Panc1 (cell line): Measurements from ENCODE around the gene PTGDS. TPM values are rescaled to one million over a fixed set of nuclear protein-coding genes. Genes with fewer than 3 reads are reported as not detected.

Source experiments
- ATAC-seq: fragments of 200-7000 bp; cut with Tn5 transposase; 2 replicates; pipeline ENCODE4 v1.9.1; 2020; ENCODE audit warnings: mild to moderate bottlenecking, moderate library complexity
- BruUV-seq: library from RNA; stranded (reverse); fragments of 400-500 nt; replicated peaks from 2 replicates; lab custom pipeline; 2021; lab: Mats Ljungman, UMichigan
- CTCF ChIA-PET: fragments of 300-600 bp; sonication (Branson Sonifier 250); formaldehyde crosslinking; loops from one replicate; lab custom pipeline; 2022; ENCODE audit warnings: antibody characterized with exemption; lab: Charles Lee
- POLR2A ChIA-PET: fragments of 300-600 bp; sonication (Branson Sonifier 250); formaldehyde crosslinking; loops from one replicate; lab custom pipeline; 2022; ENCODE audit warnings: antibody characterized with exemption; lab: Charles Lee
- DNase-seq: peaks from one replicate; pipeline ENCODE4 v3.0.0-alpha.2; 2010; ENCODE audit warnings: low read depth, low spot score
- H3K27ac ChIP-seq: 2 replicates; pipeline ENCODE4 v1.5.1; 2011; ENCODE audit warnings: mild to moderate bottlenecking, low read length, inconsistent platforms
- H3K27me3 ChIP-seq: fragments of 200-500 bp; sonication (Bioruptor generic); 2 replicates; pipeline ENCODE4 v1.6.0; 2014; ENCODE audit warnings: low read length, inconsistent platforms; ENCODE audit not compliant: control insufficient read depth, insufficient read depth
- H3K36me3 ChIP-seq: fragments of 200-500 bp; sonication (Bioruptor generic); 2 replicates; pipeline ENCODE4 v1.5.1; 2014; ENCODE audit warnings: inconsistent platforms, mild to moderate bottlenecking, low read length, moderate library complexity; ENCODE audit not compliant: control insufficient read depth, insufficient read depth
- H3K4me1 ChIP-seq: 2 replicates; pipeline ENCODE4 v1.5.1; 2011; ENCODE audit warnings: inconsistent platforms, mild to moderate bottlenecking, low read length, moderate library complexity; ENCODE audit not compliant: control insufficient read depth, insufficient read depth
- H3K4me3 ChIP-seq, 2 experiments: 2 replicates each; pipeline ENCODE4 v1.5.1; 2011 to 2012; ENCODE audit warnings: low read depth in 2 of 2, low read length in 2 of 2, mild to moderate bottlenecking in 2 of 2, inconsistent platforms in 1 of 2, moderate library complexity in 1 of 2
- H3K9me3 ChIP-seq: fragments of 200-500 bp; sonication (Bioruptor generic); 2 replicates; pipeline ENCODE4 v1.5.1; 2014; ENCODE audit warnings: low read depth, mild to moderate bottlenecking, inconsistent platforms, low read length, moderate library complexity; ENCODE audit not compliant: control insufficient read depth, insufficient read depth
- CTCF ChIP-seq: fragments of 450-650 bp; IDR thresholded peaks from 2 replicates; pipeline ENCODE4 v1.5.1; 2017; ENCODE audit warnings: mild to moderate bottlenecking
- POLR2AphosphoS5 ChIP-seq: IDR thresholded peaks from 2 replicates; pipeline ENCODE4 v1.6.1; 2012; ENCODE audit warnings: mild to moderate bottlenecking, low read depth, low read length, moderate library complexity
- SIN3A ChIP-seq: IDR thresholded peaks from 2 replicates; pipeline ENCODE4 v1.6.1; 2012; ENCODE audit warnings: low read depth, mild to moderate bottlenecking, low read length, moderate library complexity, borderline replicate concordance; ENCODE audit not compliant: insufficient read depth
- TCF7L2 ChIP-seq: IDR thresholded peaks from 2 replicates; pipeline ENCODE4 v1.6.1; 2011; ENCODE audit warnings: mild to moderate bottlenecking, low read depth, low read length, inconsistent platforms
- in situ Hi-C: cut with HindIII; loops from 2 replicates; pipeline ENCODE4 v1.10.0; 2016; ENCODE audit warnings: low sequenced_read_pairs, low pct_unique_long_range_greater_than_20kb
- intact Hi-C: fragments of 100-400 bp; cut with micrococcal nuclease; formaldehyde crosslinking; loops from one replicate; pipeline ENCODE4 v1.10.0; 2022; ENCODE audit not compliant: unreplicated experiment
- total RNA-seq: library from RNA; stranded (reverse); gene quantifications from one replicate; pipeline ENCODE4 v1.2.1, GENCODE V29; 2021; ENCODE audit not compliant: unreplicated experiment
- TF ChIP-seq, protein P1 (sequence below), 2 experiments: IDR thresholded peaks; 2 replicates each; pipeline ENCODE4 v1.6.1; 2011 to 2012; ENCODE audit warnings: low read depth in 2 of 2, control low read depth in 1 of 2, low read length in 1 of 2, mild to moderate bottlenecking in 1 of 2, moderate library complexity in 1 of 2; ENCODE audit not compliant: insufficient read depth in 1 of 2

Gene PTGDS
- total RNA-seq, 1 experiment from 2014 or later = 13.7 TPM

DNA sequence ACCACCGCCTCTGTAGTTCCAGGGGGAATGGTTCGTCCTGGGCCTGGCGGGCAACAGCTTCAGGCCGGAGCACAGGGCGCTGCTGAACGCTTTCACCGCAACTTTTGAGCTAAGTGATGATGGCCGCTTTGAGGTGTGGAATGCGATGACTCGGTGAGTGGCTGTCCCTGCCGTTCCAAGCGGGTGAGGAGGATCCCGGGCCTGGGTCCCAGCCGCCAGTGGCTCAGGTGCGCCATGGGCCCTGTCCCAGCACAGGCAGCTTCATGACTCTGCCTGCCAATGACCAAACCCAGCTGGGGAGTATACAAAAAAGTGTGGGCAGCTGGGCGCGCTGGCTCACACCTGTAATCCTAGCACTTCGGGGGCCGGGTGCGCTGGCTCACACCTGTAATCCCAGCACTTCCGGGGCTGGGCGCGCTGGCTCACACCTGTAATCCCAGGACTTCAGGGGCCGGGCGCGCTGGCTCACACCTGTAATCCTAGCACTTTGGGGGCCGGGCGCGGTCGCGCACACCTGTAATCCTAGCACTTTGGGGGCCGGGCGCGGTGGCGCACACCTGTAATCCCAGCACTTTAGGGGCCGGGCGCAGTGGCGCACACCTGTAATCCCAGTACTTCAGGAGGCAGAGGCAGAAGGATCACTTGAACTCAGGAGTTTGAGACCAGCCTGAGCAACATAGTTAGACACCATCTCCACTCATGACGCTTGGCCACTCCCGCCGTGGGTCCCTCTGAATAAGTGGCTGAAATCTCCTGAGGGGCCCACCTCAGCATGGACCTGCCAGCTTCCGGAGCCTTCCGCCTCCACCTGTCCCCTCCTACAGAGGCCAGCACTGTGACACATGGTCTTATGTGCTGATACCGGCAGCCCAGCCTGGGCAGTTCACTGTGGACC is 24.2 kb upstream of the PTGDS start:
- intact Hi-C loops = no loop called here
- BruUV-seq = no TSS peak

DNA sequence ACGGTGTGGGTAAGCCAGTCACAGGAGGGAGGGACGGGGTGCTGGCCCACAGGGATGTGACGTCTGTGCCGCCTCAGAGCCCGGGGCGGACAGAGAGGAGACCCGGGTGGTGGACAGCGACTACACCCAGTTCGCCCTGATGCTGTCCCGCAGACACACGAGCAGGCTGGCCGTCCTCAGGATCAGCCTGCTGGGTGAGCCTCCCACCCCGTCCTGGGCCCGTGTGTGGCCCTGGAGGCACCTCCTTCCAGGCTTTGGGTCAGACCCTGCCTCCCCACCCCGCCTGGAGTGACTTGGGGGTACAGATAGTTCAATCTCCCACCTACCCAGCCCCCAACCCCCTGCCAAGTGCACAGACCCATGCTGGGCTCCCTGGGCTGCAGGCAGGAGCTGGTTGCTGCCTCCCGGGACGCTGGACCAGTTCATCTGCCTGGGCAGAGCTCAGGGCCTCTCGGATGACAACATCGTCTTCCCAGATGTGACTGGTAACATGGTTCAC is 23.5 kb upstream of the PTGDS start:
- CTCF ChIA-PET = interaction anchor here (0.9 kb wide), 1 partner anchor 76 kb away, joined by 6 read pairs; no protein-coding TSS in a partner anchor
- H3K4me1 ChIP-seq = peaks cover 6% of the 10 kb centered on the region
- no peak overlapping the region for H3K27ac ChIP-seq
- no peak for ATAC-seq
- no peaks in the 10 kb centered on the region; the same call in 1 of the 2 replicates for H3K36me3 ChIP-seq
- no TSS peak for BruUV-seq
- H3K4me3 ChIP-seq = no peak overlapping the region
- intact Hi-C loops = no loop called here
- in situ Hi-C loops = no loop called here
- no peaks in the 10 kb centered on the region for H3K9me3 ChIP-seq
- POLR2A ChIA-PET = interaction anchor here (0.5 kb wide), 1 partner anchor 82 kb away, joined by 12 read pairs; no protein-coding TSS in a partner anchor
- DNase-seq = no peak
- TF ChIP-seq TCF7L2 (no peak), SIN3A (no peak), POLR2AphosphoS5 (no peak), CTCF (no peak)
- TF ChIP-seq, protein P1, sequence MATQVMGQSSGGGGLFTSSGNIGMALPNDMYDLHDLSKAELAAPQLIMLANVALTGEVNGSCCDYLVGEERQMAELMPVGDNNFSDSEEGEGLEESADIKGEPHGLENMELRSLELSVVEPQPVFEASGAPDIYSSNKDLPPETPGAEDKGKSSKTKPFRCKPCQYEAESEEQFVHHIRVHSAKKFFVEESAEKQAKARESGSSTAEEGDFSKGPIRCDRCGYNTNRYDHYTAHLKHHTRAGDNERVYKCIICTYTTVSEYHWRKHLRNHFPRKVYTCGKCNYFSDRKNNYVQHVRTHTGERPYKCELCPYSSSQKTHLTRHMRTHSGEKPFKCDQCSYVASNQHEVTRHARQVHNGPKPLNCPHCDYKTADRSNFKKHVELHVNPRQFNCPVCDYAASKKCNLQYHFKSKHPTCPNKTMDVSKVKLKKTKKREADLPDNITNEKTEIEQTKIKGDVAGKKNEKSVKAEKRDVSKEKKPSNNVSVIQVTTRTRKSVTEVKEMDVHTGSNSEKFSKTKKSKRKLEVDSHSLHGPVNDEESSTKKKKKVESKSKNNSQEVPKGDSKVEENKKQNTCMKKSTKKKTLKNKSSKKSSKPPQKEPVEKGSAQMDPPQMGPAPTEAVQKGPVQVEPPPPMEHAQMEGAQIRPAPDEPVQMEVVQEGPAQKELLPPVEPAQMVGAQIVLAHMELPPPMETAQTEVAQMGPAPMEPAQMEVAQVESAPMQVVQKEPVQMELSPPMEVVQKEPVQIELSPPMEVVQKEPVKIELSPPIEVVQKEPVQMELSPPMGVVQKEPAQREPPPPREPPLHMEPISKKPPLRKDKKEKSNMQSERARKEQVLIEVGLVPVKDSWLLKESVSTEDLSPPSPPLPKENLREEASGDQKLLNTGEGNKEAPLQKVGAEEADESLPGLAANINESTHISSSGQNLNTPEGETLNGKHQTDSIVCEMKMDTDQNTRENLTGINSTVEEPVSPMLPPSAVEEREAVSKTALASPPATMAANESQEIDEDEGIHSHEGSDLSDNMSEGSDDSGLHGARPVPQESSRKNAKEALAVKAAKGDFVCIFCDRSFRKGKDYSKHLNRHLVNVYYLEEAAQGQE (IDR thresholded peaks at IDR 0.05; ENCODE audit: insufficient read depth in 1 of 2, low read depth in 2 of 2, low read length in 1 of 2) = no peak
- no peaks in the 10 kb centered on the region for H3K27me3 ChIP-seq

More for the DNA sequence above, 24.2 kb upstream of the PTGDS start:
- TF ChIP-seq, protein P1 (IDR thresholded peaks at IDR 0.05; ENCODE audit: insufficient read depth in 1 of 2, low read depth in 2 of 2, low read length in 1 of 2) = no peak
- TF ChIP-seq TCF7L2 = no peak
- TF ChIP-seq SIN3A = no peak
- no peak for TF ChIP-seq CTCF
- TF ChIP-seq POLR2AphosphoS5 = no peak
- no peaks in the 10 kb centered on the region for H3K9me3 ChIP-seq
- H3K27me3 ChIP-seq = no peaks in the 10 kb centered on the region
- H3K27ac ChIP-seq = no peak overlapping the region
- in situ Hi-C loops = no loop called here
- peaks cover 8% of the 10 kb centered on the region for H3K4me1 ChIP-seq
- ATAC-seq (no peak), DNase-seq (no peak)
- ChIA-PET POLR2A (no interaction called here), CTCF (interaction anchor here (0.6 kb wide), 1 partner anchor 12 kb away, joined by 8 read pairs; no protein-coding TSS in a partner anchor)
- no peak overlapping the region for H3K4me3 ChIP-seq
- no peaks in the 10 kb centered on the region; the same call in 1 of the 2 replicates for H3K36me3 ChIP-seq
